GM19043 (cell line): ENCODE data around the gene GDPD5.

Experiments
- ATAC-seq: cut with Tn5 transposase; IDR thresholded peaks from one replicate; pipeline ENCODE4 v1.9.1; 2021; ENCODE audit warnings: low read depth; ENCODE audit not compliant: unreplicated experiment

The GDPD5 gene, protein sequence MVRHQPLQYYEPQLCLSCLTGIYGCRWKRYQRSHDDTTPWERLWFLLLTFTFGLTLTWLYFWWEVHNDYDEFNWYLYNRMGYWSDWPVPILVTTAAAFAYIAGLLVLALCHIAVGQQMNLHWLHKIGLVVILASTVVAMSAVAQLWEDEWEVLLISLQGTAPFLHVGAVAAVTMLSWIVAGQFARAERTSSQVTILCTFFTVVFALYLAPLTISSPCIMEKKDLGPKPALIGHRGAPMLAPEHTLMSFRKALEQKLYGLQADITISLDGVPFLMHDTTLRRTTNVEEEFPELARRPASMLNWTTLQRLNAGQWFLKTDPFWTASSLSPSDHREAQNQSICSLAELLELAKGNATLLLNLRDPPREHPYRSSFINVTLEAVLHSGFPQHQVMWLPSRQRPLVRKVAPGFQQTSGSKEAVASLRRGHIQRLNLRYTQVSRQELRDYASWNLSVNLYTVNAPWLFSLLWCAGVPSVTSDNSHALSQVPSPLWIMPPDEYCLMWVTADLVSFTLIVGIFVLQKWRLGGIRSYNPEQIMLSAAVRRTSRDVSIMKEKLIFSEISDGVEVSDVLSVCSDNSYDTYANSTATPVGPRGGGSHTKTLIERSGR

DNA sequence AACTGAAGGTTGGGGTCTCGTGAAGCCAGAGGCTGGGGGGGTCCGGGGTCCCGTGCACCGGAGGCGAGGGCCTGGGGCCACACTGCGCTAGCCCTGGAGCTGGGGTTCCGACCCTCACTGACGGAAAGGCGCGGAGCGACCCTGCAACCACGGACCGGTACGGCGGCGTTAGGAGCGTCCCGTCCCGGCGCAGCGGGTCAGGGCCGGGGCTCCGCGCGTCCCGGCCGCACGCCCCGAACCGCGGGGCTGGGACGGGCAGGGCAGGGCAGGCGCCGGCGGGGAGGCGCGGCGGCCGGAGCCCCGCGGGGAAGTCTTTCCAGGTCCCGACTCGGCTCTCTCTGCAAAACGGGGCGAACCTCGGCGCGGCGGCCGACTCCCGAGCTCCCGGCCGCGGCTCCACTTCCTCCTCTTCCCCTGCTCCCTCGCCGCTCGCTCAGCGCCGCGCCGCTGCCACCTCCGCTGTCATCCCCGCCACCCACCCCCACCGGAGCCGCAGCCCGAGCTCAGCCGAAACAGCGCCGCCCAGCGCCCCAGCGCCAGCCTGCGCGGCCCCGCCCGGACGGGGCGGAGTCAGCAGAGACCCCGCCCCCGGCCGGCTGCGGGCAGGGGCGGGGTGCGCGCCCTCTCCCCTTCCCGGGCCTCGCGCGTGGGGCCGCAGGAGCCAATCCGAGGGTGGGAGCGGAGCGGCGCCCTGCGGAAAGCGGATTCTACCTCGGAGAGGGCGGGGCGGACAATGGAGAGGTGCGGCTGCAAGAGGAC lies at the start of gene GDPD5:
GDPD5 (minus strand) TSS at position 509 of the 759 bp plus-strand sequence. CDS start 48,206 bp downstream, outside the sequence.
- peak; percentile 74 for ATAC-seq

DNA sequence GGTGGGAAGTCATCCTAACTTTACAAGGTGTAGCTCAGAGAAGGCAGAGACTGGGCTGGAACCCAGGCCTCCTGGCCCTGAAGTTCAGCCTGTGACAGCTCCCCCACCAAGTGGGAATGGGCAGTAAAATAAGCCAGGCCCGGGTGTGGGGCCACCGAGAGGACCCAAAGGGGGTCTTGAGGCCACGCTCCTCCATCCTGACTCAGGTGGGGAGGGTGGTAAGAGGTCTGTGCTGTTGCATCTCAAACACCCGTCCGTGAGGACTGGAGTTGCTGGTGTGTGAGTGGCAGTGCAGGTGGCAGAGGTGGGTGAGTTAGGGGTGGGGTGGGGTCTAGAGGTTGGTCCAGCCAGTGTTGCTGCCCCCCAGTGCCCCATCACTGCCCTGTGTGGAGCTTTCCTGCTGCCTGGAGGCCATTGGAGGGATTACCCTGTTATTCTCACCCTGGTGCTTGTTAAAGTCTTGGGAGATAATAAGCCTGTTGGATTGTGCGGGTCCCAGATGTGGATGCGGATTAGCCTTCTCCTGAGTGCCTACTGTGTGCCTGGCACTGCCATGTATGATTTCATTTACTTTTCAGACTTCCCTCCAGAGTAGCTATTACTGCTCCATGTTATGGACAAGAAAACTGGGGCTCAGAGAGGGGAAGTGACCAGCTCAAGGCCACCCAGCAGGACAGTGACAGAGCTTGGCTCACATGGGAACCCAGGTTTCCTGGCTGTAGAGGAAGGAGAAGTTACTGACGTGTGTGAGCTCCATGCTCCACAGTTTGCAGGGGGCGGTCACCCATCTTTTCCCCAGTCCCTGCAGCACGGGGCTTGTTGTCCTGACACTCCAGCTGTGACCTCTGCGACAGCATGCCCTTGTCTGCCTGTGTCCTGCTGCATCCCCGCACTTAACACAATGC lies 49.2 kb upstream of the GDPD5 start:
- ATAC-seq: no peak

DNA sequence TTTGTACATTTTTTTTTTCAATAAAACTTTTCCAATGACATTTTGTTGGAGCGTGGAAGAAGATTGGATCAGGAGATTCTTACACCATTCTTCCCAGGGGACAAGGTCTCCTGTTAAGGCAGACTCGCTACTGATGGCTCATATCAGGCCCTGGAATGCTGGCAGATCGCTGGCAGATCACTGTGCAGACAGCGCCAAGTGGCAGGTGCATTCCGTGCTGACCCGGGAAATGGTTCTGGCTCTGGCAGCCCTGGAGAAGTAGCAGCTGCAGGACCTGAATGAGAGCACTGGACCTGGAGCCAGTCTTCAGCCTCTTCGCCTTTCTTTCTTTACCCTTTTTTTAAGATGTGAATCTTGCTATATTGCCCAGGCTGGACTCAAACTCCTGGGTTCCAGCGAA lies 47.0 kb upstream of the GDPD5 start:
- no peak for ATAC-seq

DNA sequence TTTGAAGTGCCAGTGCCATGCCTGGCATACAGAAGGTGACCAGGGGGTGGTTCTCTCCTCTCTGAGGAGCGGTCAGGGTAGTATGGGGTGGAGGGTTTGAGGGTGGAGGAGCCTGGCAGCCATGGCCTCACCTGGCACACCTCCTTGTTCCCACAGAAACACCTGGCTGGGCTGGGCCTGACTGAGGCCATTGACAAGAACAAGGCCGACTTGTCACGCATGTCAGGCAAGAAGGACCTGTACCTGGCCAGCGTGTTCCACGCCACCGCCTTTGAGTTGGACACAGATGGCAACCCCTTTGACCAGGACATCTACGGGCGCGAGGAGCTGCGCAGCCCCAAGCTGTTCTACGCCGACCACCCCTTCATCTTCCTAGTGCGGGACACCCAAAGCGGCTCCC lies 45.9 kb upstream of the GDPD5 start:
- ATAC-seq: no peak

DNA sequence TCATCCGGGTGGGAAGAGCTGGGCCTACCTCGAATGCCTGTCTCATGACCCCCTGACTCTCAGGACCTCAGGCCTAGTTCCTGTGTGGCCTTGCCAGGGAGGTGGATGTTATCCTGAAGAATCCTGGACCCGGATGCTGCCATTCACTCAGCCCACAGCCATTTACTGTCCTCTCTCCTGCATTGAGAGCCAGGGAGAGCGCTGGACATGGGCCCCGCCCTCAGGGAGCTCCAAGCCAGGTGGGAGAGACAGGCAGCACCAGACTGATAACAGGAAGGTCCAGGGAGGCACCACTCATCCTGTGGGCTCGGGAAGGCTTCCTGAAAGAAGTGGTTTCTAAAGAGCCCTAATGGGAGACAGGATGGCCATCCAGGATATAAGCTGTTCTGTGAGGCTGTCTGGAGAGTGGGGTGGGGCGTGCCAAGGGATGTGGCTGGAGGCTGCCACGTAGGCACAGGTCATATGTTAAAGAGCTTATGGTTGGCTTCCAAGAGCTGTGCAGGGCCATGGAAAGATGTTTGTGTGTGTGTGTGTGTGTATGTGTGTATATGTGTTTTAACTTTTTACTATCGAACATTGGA lies 44.9 kb upstream of the GDPD5 start:
- no peak for ATAC-seq

DNA sequence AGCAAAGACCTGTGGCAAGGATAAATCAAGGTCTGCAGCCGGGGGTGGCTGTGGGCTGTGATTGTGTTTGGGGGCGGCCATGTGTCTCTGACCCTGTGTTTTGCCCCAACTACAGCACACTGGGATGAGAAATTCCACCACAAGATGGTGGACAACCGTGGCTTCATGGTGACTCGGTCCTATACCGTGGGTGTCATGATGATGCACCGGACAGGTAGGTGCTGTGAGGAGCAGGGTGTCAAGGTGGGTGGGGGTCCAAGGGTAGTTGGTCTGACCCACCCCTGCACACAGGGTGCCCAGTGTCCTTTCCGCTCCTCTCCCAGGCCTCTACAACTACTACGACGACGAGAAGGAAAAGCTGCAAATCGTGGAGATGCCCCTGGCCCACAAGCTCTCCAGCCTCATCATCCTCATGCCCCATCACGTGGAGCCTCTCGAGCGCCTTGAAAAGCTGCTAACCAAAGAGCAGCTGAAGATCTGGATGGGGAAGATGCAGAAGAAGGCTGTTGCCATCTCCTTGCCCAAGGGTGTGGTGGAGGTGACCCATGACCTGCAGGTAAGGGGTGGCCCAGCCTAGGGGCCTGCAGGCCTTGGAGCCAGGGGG lies 43.0 kb upstream of the GDPD5 start:
- ATAC-seq: no peak

DNA sequence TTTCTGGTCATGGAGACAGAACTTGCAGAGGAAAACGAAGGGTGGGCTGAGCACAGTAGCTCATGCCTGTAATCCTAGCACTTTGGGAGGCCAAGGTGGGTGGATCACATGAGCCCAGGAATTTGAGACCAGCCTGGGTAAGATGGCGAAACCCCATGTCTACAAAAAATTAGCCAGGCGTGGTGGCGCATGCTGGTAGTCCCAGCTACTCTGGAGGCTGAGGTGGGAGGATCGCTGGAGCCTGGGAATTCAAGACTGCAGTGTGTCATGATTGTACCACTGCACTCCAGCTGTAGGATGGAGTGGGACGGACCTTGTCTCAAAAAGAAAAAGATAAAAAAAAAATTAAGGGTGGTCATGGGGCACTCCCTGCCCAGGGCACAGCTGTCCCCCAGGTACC lies 42.2 kb upstream of the GDPD5 start:
- no peak for ATAC-seq

DNA sequence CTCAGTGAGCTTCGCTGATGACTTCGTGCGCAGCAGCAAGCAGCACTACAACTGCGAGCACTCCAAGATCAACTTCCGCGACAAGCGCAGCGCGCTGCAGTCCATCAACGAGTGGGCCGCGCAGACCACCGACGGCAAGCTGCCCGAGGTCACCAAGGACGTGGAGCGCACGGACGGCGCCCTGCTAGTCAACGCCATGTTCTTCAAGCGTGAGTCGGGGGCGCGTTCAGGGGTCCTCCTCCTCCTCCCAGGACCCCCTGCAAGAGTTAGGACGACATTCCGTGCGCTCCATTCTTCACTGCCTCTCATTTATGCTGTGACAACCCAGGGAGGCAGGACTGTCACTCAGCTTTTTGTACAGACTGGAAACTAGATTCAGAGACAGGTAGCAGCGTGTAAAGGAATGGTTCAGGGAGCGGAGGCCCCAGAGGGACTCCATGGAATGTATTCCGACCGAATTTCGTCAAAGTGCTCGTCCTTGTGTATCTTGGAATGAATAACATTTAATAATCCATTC lies 41.1 kb upstream of the GDPD5 start:
- ATAC-seq: no peak

DNA sequence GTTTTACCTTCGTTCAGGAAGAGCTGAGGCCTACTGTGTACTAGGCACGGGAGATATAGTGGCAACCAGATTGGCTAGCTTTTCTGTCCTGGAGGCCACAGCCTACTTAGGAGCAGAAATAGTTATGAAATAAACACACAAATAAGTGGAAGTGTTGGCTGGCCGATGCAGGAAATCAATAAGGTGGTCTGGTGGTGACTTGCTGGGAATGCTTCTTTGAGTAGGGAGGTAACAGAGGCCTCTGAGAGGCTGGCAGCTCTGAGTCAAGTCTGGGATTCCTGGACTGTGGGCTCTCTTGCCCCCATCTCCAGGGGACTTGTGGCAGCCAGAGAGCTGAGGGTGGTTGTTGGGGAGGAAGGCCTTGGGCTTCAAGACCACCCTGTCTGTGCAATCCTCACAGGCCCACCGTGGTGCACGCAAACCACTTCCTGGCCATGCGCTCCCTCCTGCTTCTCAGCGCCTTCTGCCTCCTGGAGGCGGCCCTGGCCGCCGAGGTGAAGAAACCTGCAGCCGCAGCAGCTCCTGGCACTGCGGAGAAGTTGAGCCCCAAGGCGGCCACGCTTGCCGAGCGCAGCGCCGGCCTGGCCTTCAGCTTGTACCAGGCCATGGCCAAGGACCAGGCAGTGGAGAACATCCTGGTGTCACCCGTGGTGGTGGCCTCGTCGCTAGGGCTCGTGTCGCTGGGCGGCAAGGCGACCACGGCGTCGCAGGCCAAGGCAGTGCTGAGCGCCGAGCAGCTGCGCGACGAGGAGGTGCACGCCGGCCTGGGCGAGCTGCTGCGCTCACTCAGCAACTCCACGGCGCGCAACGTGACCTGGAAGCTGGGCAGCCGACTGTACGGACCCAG lies 40.4 kb upstream of the GDPD5 start:
- no peak for ATAC-seq

DNA sequence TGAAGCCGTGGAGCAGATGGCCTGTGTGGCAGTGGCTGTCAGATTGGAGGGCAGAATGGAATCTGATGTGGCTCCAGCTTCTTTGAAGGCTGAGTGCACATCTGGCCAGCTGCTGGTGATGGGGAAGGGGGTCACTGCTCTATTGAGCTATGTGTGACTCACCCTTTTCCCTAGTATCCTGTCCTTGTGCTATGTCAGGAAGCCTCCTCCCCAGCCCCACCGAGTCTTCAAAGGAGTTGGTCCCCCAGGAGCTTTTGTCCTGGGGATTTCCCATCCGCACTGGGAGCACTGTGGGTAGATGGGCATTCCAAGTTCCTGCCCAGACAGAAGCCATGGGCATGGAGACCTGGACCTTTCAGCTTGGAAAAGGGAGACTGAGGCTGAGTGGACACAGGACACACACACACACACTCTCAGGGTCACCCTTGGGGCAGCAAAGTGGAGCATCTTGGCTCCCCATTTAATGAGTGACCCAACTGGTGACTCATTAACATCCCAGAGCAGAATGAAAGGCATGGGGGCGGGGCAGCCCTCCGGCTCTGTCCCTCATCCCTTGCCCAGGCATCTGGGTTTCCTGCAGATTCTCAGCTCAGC lies 39.6 kb upstream of the GDPD5 start:
- no peak for ATAC-seq

DNA sequence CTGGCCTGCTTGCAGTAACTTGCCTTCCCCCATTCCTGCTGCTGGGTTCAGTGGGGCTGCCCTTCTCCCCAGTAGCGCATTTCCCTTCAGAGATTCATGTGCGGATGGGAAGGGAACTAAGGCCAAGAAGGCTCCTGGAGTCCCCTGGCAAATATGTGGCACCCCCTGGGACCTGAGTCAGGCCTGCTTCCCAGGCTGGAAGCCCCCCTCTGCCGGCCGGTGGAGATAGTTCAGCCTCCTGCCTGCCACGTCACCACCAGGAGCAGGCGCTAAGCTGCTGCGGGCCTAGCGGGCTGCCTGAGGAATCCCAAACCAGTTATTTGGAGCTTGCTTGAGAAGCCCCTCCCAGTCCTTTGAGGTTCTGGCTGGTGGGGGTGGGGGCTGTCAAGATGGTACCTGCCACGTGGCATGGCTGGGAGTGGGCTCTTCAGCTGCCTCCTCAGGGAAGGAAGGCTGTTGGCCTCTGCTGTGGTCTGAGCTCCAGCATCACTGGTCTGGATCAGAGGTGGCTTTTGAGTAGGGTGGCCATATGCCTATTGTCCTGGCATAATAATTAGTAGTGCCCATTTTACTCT lies 38.3 kb upstream of the GDPD5 start:
- ATAC-seq: no peak

DNA sequence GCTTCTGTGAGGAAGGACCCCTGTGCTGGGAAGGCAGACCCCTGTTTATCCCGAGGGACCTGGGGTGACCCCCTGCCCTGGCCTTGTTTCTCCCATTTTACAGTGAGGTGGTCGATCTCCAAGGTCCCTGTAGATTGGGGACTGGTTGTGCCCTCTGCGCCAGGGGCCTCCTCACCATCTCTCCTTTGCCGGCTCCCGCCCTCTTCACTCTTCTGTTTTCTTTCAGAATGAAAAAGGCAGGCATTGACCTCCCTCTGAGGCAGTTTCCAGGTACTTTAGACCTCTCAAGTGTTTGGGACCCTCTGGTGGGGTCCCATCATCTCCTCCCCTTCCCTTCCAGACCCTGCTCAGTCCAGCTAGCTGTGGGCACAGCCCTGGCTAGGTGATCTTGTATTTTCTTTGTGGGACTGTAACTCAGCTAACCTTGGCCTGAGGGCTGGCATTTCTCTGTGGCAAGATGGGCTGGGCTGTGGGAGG lies 37.8 kb upstream of the GDPD5 start:
- no peak for ATAC-seq

DNA sequence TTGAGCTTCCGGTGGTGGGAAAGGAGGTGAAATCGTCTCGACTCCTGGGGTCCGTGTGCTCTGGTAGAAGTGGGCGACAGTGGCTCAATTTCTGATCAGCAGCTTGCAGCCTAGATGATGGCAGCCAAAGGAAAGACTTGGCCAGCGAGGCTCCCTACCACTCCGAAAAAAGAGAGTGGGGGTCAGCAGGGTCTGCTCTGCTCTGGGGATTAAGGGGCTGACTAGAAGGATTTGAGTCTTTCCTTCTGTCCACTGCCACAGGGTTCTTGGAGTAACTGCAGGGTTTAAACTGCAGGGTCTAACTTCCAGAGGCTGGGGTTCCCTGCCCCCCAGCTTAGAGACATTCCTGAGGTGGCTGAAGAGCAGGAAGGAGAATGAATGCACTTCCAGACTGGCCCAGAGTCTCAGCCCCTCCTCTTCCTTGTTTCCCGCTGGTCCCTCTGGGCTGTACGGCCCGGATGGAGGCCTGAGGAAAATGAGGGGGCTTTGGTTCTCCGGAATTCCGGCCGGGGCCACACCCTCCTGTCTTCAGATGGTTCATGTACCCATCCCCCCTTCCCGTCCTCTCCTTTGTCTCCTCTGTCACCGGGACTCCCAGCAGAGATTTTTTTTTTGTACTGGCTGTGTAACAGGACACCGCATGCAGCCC lies 37.2 kb upstream of the GDPD5 start:
- ATAC-seq: no peak

DNA sequence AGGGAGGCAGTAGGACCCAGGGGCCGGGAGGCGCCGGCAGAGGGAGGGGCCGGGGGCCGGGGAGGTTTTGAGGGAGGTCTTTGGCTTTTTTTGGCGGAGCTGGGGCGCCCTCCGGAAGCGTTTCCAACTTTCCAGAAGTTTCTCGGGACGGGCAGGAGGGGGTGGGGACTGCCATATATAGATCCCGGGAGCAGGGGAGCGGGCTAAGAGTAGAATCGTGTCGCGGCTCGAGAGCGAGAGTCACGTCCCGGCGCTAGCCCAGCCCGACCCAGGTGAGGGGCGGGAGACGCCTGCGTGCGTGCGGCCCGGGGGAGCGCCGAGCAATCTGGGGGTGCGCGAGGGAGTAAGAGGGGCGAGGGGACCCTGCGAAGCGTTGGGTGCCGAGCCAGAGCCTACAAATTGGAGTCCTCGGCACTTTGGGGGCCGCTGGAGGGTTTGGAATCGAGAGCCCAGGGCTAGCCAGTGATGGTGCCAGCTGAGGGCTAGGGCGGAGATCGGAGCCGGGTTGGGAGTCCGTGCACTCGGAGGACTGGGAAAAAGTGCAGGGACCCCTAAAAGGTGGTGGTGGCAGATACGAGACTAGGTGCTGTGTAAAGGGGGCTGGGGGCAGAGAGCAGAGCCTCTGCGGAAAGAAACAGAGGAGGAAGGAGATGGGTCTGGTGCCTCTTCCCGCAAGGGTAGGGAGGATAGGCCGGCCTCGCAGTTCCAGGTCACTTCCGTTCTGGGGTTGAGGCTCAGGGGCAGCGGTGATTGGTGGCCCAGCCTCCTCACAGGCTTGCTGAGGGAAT lies 36.5 kb upstream of the GDPD5 start, which contains the start of gene SERPINH1:
SERPINH1 (plus strand) TSS at position 206 of the 788 bp plus-strand sequence. CDS start 4,097 bp downstream, outside the sequence.
- ATAC-seq: peak; percentile 89

DNA sequence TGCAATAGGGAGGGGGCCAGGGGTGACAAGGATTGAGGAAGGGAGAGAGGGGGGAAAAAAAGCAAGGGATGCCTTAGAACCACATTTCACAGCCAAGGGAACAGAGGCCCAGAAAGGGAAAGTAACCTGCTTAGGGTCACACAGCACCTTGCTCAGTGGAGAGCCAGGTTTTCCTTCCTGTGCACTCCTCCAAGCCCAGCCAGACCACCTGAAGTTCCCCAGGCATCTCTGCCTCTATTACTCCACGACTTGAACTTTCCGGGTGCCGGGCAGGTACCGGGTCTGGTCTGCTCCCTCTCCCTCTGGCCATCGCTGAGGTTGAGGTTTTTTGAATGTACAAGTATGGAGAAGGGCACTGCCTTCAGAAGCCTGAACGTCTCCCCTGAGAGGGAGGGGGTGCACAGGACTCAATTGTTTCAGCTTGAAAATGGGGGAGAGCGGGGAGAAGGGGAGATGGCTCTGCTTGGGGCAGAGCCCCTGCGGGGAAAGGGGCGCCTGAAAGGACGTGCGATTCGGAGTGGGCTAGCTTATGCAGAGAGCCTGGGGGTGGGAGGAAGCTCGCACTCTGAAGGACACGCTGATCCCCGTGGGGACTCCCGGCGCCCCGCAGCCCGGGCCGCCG lies 35.8 kb upstream of the GDPD5 start:
- ATAC-seq: peak; percentile 3

DNA sequence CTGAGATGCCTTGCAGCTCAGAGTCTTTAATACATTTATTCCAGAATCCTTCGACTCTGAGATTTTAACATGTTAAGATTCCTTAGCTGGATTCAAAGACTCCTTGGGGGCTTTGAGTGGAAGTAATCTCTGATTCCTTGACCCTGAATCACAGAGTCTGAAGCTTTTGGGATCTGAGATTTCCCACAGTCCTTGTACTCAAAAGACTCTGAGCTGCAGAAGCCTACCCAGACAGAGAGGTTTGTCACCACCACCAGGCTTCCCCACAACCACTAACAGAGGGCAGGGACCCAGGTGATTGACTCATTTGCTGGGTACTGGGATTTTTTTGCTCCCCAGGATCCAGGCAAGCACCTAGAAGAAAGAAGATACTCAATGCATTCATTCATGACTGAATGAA lies 34.9 kb upstream of the GDPD5 start:
- ATAC-seq: no peak
